Prostate gland (tissue), 2 donors: ENCODE measurements around the gene PAPOLB.

Source experiments
- POLR2A ChIP-seq: fragments of 450-650 bp; IDR thresholded peaks from one replicate; pipeline ENCODE4 v1.6.1; 2016; ENCODE audit warnings: antibody characterized with exemption, mild to moderate bottlenecking
- TF ChIP-seq, protein P1 (sequence below), 4 experiments: fragments of 200-600 bp in 2 of 4; fragments of 450-650 bp in 2 of 4; sonication (generic) in 2 of 4; IDR thresholded peaks; 1 replicate in 3 of 4; 2 replicates in 1 of 4; pipeline ENCODE4 v1.5.1; 2016 to 2019; ENCODE audit warnings: antibody characterized with exemption in 4 of 4, mild to moderate bottlenecking in 2 of 4, moderate library complexity in 2 of 4

DNA sequence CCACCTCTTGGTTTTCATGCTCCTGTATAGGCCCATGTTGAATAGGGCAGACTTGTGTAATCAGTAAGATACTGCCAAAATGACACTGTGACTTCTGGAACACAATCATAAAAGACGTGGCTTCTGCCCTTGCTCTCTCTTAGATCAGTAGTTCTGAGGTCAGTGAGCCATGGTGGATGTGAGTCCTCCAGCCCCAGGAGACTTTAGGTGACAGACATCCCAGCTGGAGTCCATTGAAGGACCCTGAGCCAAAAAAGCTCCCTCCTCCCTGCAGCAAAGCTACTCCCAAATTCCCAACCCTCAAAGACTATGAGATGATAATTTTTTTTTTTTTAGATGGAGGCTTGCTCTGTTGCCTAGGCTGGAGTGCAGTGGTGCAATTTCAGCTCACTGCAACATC lies 24.8 kb upstream of the PAPOLB start:
- TF ChIP-seq, protein P1, sequence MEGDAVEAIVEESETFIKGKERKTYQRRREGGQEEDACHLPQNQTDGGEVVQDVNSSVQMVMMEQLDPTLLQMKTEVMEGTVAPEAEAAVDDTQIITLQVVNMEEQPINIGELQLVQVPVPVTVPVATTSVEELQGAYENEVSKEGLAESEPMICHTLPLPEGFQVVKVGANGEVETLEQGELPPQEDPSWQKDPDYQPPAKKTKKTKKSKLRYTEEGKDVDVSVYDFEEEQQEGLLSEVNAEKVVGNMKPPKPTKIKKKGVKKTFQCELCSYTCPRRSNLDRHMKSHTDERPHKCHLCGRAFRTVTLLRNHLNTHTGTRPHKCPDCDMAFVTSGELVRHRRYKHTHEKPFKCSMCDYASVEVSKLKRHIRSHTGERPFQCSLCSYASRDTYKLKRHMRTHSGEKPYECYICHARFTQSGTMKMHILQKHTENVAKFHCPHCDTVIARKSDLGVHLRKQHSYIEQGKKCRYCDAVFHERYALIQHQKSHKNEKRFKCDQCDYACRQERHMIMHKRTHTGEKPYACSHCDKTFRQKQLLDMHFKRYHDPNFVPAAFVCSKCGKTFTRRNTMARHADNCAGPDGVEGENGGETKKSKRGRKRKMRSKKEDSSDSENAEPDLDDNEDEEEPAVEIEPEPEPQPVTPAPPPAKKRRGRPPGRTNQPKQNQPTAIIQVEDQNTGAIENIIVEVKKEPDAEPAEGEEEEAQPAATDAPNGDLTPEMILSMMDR (IDR thresholded peaks at IDR 0.05) = no peak
- no peak for TF ChIP-seq POLR2A
